ENCODE data around the gene CACNA1B.
"Not testable (repeated sequence)": the region's sequence is repeated elsewhere in the genome, so short reads cannot be mapped to it uniquely, and the experiment has no call there.

The CACNA1B gene

GRCh38 chr9:138019514-138019913, 141.9 kb downstream of the CACNA1B start:
- not testable (repeated sequence) for DNase-seq

- no peak for DNase-seq
Measured at GRCh38 chr9:138020120-138020794, 142.7 kb downstream of the CACNA1B start.

- DNase-seq: no peak
Measured at GRCh38 chr9:138020795-138021182, 143.2 kb downstream of the CACNA1B start.

- DNase-seq: no peak
Measured at GRCh38 chr9:138021251-138022056, 143.9 kb downstream of the CACNA1B start.

- DNase-seq: no peak
Measured at GRCh38 chr9:138022121-138022741, 144.6 kb downstream of the CACNA1B start.

GRCh38 chr9:138022756-138023393, 145.3 kb downstream of the CACNA1B start:
- no peak for DNase-seq

GRCh38 chr9:138023394-138024124, 146.0 kb downstream of the CACNA1B start:
- no peak for DNase-seq

- DNase-seq: no peak
Measured at GRCh38 chr9:138024131-138024530, 146.5 kb downstream of the CACNA1B start.

GRCh38 chr9:138024831-138025291, 147.3 kb downstream of the CACNA1B start:
- no peak for DNase-seq

GRCh38 chr9:138025417-138025816, 147.8 kb downstream of the CACNA1B start:
- no peak for DNase-seq

GRCh38 chr9:138025908-138026307, 148.3 kb downstream of the CACNA1B start:
- peak; percentile 10 for DNase-seq

- DNase-seq: peak; percentile 0
Measured at GRCh38 chr9:138028596-138028995, 151.0 kb downstream of the CACNA1B start.

GRCh38 chr9:138031186-138031585, 153.6 kb downstream of the CACNA1B start:
- DNase-seq: no peak

GRCh38 chr9:138033950-138034349, 156.4 kb downstream of the CACNA1B start:
- no peak for DNase-seq

GRCh38 chr9:138037140-138037539, 159.6 kb downstream of the CACNA1B start:
- DNase-seq: no peak

GRCh38 chr9:138038244-138038671, 160.7 kb downstream of the CACNA1B start:
- no peak for DNase-seq

GRCh38 chr9:138040446-138041430, 163.2 kb downstream of the CACNA1B start:
- DNase-seq: no peak

- DNase-seq: no peak
Measured at GRCh38 chr9:138042146-138042545, 164.6 kb downstream of the CACNA1B start.

- DNase-seq: no peak
Measured at GRCh38 chr9:138042640-138043039, 165.1 kb downstream of the CACNA1B start.

- no peak for DNase-seq
Measured at GRCh38 chr9:138043061-138043410, 165.5 kb downstream of the CACNA1B start.

Measured in CD4-positive, alpha-beta T cell treated with Interleukin-15 for 1 hour (primary cell).